LNCAP (cell line): Measurements from ENCODE around the gene FOXP1.

ENCODE experiments used
- CTCF ChIP-seq: fragments of 450-650 bp; IDR thresholded peaks from 2 replicates; pipeline ENCODE4 v1.5.1; 2017; ENCODE audit warnings: mild to moderate bottlenecking

The FOXP1 gene

GRCh38 chr3:71152039-71152891, 431.3 kb downstream of the FOXP1 start:
- no peak for TF ChIP-seq CTCF

GRCh38 chr3:71149959-71150954, 433.3 kb downstream of the FOXP1 start:
- TF ChIP-seq CTCF, result no peak

- no peak for TF ChIP-seq CTCF
These were observed 435.0 kb downstream of the FOXP1 start for GRCh38 chr3:71148455-71149060.

DNA sequence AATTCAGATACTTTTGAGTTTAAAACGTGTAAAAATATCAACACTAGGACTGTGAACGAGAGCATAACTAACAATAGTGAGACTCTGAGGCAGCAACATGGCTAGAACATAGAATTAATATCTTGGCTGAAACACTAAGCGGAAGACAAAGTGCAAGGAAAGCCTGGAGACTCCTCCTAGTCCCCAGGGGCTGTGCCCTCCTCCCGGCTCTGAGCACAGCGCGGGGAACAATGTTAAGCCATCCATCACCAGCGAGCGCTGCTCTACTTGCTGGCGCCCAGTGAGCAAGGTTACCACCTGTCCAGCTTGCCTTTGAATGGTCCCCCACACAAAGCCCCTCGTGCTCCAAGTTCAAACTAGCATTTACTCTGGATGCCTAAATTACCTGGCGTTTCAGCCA, 436.9 kb downstream of the FOXP1 start:
- TF ChIP-seq CTCF, result no peak

GRCh38 chr3:71145954-71146353, 437.6 kb downstream of the FOXP1 start:
- TF ChIP-seq CTCF, result no peak

- TF ChIP-seq CTCF, result no peak
These were observed 438.8 kb downstream of the FOXP1 start for GRCh38 chr3:71144525-71145253.

- no peak for TF ChIP-seq CTCF
These were observed 440.0 kb downstream of the FOXP1 start for GRCh38 chr3:71143493-71143892.
